Right cardiac atrium (tissue), 5 donors: ENCODE measurements around the gene RNF145. TPM values are rescaled to one million over a fixed set of nuclear protein-coding genes. Genes with fewer than 3 reads are reported as not detected.

ENCODE experiments used
- ATAC-seq, 2 donors: fragments of 200-7000 bp; cut with Tn5 transposase; one replicate each; pipeline versions ENCODE4 v1.8.0 to v1.9.1; 2020; ENCODE audit warnings: moderate library complexity in 2 of 2, mild to moderate bottlenecking in 1 of 2
- DNase-seq, 3 donors: peaks; one replicate each; pipeline ENCODE4 v3.0.0-alpha.2; 2020
- H3K27ac ChIP-seq: one replicate; pipeline ENCODE4 v1.5.1; 2013; ENCODE audit warnings: mild to moderate bottlenecking, low read length, control low read depth, moderate library complexity
- H3K27me3 ChIP-seq: one replicate; pipeline ENCODE4 v1.6.1; 2013; ENCODE audit not compliant: control insufficient read depth, insufficient read depth
- H3K4me1 ChIP-seq: one replicate; pipeline ENCODE4 v1.6.1; 2013; ENCODE audit warnings: low read length; ENCODE audit not compliant: control insufficient read depth, insufficient read depth
- H3K4me3 ChIP-seq: one replicate; pipeline ENCODE4 v1.5.1; 2013; ENCODE audit warnings: low read length, control low read depth
- H3K9me3 ChIP-seq: one replicate; pipeline ENCODE4 v1.6.1; 2013; ENCODE audit warnings: low read length; ENCODE audit not compliant: control insufficient read depth
- WGBS: extraction: QIAGEN DNeasy Blood & Tissue Kit; methylation state at CpG from one replicate; pipeline ENCODE4 v1.1.7; 2013; 5-methylcytosine and 5-hydroxymethylcytosine counted together
- intact Hi-C, 4 donors: fragments of 100-400 bp; cut with DNase I; formaldehyde crosslinking; loops; one replicate each; pipeline versions ENCODE4 v1.11.0 to v1.14.0; 2022 to 2023
- polyA plus RNA-seq: library from polyadenylated mRNA; stranded (reverse); fragments of 200-250 nt; gene quantifications from one replicate; pipeline ENCODE4 v1.2.3, GENCODE V29; 2013
- total RNA-seq, 4 donors: library from RNA; stranded (reverse); fragmentation: NEBNext Ultra II Directional; extraction: Animal tissue kit (Norgen Biotek cat#: 25700); gene quantifications; one replicate each; pipeline ENCODE4 v1.2.1, GENCODE V29; 2021
- donor health status: healthy with polysubstance abuse.
- donor health status: DM: no; HTN: yes; CAD: no.
- donor health status: DM: no; HTN: no; CAD: no.
- donor health status: DM: no; HTN: yes; CAD: no; lungs with severe emphysema.
- donor health status: DM: yes; HTN: yes; CAD: no.

The RNF145 gene
- total and polyA plus RNA-seq, 5 donors: 16.4 to 31.9 (median 26.6) TPM

- Histone ChIP-seq H3K27ac (no peak overlapping the region), H3K4me1 (no peaks in the 10 kb centered on the region), H3K9me3 (no peaks in the 10 kb centered on the region), H3K27me3 (no peaks in the 10 kb centered on the region), H3K4me3 (no peak overlapping the region)
- DNase-seq (no peak), ATAC-seq (no peak)
- intact Hi-C loops: no loop called here
- 96% methylated on average over 2 of the region's 2 CpGs for WGBS
These were observed 96.9 kb downstream of the RNF145 start for GRCh38 chr5:159112436-159112835.

Other genes with a start within 250 kb of the RNF145 start
- 10 to 100 TPM; 15.5 to 20.0 (median 17.5) TPM for gene EBF1, start 109.6 kb downstream of the RNF145 start, total RNA-seq
- 7.6 TPM for gene EBF1, start 109.6 kb downstream of the RNF145 start, polyA plus RNA-seq
- 10 to 100 TPM; 14.9 to 19.9 (median 17.1) TPM for gene UBLCP1, start 53.7 kb upstream of the RNF145 start, total RNA-seq
- gene UBLCP1, start 53.7 kb upstream of the RNF145 start, polyA plus RNA-seq: 14.9 TPM
- not detected for gene IL12B, start 120.9 kb upstream of the RNF145 start, total RNA-seq
- gene IL12B, start 120.9 kb upstream of the RNF145 start, polyA plus RNA-seq: not detected